PC-9 (cell line): ENCODE data around the gene FIGN.

Source experiments
- EZH2 ChIP-seq: fragments of 200-600 bp; sonication (generic); IDR thresholded peaks from 2 replicates; pipeline ENCODE4 v1.8.0; 2017; ENCODE audit warnings: antibody characterized with exemption, low read depth
- TF ChIP-seq, protein P1 (sequence below): fragments of 200-600 bp; sonication (generic); conservative IDR thresholded peaks from 2 replicates; pipeline ENCODE4 v1.6.1; 2017; ENCODE audit warnings: mixed run types, antibody characterized with exemption, mild to moderate bottlenecking, moderate library complexity

DNA sequence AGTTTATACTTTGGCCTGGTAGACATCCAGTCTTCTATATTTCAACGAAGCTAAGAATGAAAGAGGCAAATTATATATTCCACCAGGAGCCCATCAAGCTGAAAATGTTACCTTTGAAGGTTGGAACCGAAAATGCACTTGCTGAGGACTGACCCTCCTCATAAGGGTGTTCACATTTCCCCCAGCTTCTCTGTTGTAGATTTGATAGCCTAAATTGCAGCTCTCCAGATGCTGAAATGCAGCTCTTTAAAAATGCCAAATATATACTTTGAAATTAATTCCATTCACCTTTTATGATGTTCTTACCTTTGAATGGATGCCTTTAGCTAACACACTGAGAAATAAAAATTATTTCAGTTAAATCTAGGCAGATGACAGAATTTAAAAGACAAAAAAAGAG is 1.8 kb upstream of the FIGN start:
- TF ChIP-seq, protein P1, sequence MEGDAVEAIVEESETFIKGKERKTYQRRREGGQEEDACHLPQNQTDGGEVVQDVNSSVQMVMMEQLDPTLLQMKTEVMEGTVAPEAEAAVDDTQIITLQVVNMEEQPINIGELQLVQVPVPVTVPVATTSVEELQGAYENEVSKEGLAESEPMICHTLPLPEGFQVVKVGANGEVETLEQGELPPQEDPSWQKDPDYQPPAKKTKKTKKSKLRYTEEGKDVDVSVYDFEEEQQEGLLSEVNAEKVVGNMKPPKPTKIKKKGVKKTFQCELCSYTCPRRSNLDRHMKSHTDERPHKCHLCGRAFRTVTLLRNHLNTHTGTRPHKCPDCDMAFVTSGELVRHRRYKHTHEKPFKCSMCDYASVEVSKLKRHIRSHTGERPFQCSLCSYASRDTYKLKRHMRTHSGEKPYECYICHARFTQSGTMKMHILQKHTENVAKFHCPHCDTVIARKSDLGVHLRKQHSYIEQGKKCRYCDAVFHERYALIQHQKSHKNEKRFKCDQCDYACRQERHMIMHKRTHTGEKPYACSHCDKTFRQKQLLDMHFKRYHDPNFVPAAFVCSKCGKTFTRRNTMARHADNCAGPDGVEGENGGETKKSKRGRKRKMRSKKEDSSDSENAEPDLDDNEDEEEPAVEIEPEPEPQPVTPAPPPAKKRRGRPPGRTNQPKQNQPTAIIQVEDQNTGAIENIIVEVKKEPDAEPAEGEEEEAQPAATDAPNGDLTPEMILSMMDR, result no peak
- no peak for TF ChIP-seq EZH2
